WTC11 (cell line): ENCODE data around the gene LYRM1.

Experiments used
- CTCF ChIP-seq: fragments of 200-600 bp; IDR thresholded peaks from 2 replicates; pipeline ENCODE4 v1.8.0; 2022; ENCODE audit warnings: antibody characterized with exemption
- ETV6 ChIP-seq: sonication (generic); formaldehyde crosslinking; IDR thresholded peaks from 2 replicates; pipeline ENCODE4 v1.8.1; 2022; ENCODE audit warnings: mild to moderate bottlenecking, missing genetic modification reagents
- FOXK1 ChIP-seq: sonication (generic); formaldehyde crosslinking; IDR thresholded peaks from 2 replicates; pipeline ENCODE4 v1.8.0; 2022; ENCODE audit warnings: mild to moderate bottlenecking, moderate library complexity, missing genetic modification reagents
- SMAD3 ChIP-seq: sonication (generic); formaldehyde crosslinking; IDR thresholded peaks from 2 replicates; pipeline ENCODE4 v1.8.0; 2022; ENCODE audit warnings: missing genetic modification reagents, mild to moderate bottlenecking, borderline replicate concordance

DNA sequence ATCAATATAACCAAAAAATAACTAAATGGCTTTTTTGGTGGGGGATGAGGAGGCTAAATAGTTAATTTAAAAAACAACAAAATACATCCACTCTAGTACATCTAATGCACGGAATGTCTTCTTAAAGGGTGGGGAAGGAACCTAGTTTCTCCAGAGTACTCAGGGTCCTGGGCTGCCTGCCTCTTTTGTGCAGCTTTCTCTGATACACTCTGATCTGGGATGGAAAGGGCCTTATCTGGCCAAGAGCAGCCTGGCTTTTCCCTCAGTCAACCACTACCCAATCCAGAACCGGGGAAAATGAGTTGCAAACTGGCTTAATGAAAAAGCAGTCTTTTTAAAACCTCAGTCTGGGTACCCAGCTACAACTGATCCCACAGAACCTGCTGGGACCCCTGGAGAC, 43.3 kb upstream of the LYRM1 start:
- TF ChIP-seq SMAD3 (CRISPR knock-in tag) (no peak), CTCF (no peak), ETV6 (no peak), FOXK1 (no peak)
